Keratinocyte (primary cell): ENCODE results near the gene GINS2. TPM values are rescaled to one million over a fixed set of nuclear protein-coding genes. Genes with fewer than 3 reads are reported as not detected.

ENCODE experiments used
- DNase-seq: peaks from one replicate; pipeline ENCODE4 v3.0.0-alpha.2; 2011; ENCODE audit warnings: low read depth, missing footprints, low spot score
- FAIRE-seq: peaks from 2 replicates; lab custom pipeline; 2011; peaks lifted over from hg19 to GRCh38; lab: Jason Lieb, UNC
- H2AFZ ChIP-seq: 2 replicates; pipeline ENCODE4 v1.6.0; 2012; ENCODE audit warnings: low read length, control low read depth, inconsistent platforms; ENCODE audit not compliant: control insufficient read depth
- H3K27ac ChIP-seq: 2 replicates; pipeline ENCODE4 v1.5.1; 2011; ENCODE audit warnings: low read length; ENCODE audit not compliant: control insufficient read depth, insufficient read depth
- H3K27me3 ChIP-seq: 3 replicates; pipeline ENCODE4 v1.6.0; 2011; ENCODE audit warnings: low read length; ENCODE audit not compliant: control insufficient read depth, insufficient read depth; ENCODE audit errors: extremely low read depth
- H3K36me3 ChIP-seq, 2 experiments: 2 replicates in 1 of 2; 3 replicates in 1 of 2; pipeline ENCODE4 v1.5.1; 2011; ENCODE audit warnings: low read length in 2 of 2, mild to moderate bottlenecking in 1 of 2; ENCODE audit not compliant: control insufficient read depth in 2 of 2, insufficient read depth in 2 of 2; ENCODE audit errors: extremely low read depth in 1 of 2
- H3K4me1 ChIP-seq: 3 replicates; pipeline ENCODE4 v1.5.1; 2011; ENCODE audit warnings: low read length; ENCODE audit not compliant: control insufficient read depth, insufficient read depth; ENCODE audit errors: extremely low read depth
- H3K4me2 ChIP-seq: 3 replicates; pipeline ENCODE4 v1.6.0; 2011; ENCODE audit warnings: low read depth, low read length; ENCODE audit not compliant: control insufficient read depth, insufficient read depth; ENCODE audit errors: extremely low read depth
- H3K4me3 ChIP-seq, 3 experiments: fragments of 200-600 bp in 1 of 3; sonication (generic) in 1 of 3; 2 replicates in 2 of 3; 3 replicates in 1 of 3; pipeline ENCODE4 v1.5.1; 2011 to 2016; ENCODE audit warnings: low read length in 3 of 3, mild to moderate bottlenecking in 3 of 3, control low read depth in 2 of 3, inconsistent platforms in 1 of 3, low read depth in 1 of 3, mixed read lengths in 1 of 3, mixed run types in 1 of 3, moderate library complexity in 1 of 3; ENCODE audit not compliant: control insufficient read depth in 2 of 3, insufficient read depth in 2 of 3; ENCODE audit errors: extremely low read depth in 1 of 3
- H3K79me2 ChIP-seq: 2 replicates; pipeline ENCODE4 v1.6.0; 2012; ENCODE audit warnings: low read length; ENCODE audit not compliant: control insufficient read depth, insufficient read depth
- H3K9ac ChIP-seq: 3 replicates; pipeline ENCODE4 v1.6.0; 2011; ENCODE audit warnings: low read length; ENCODE audit not compliant: control insufficient read depth, insufficient read depth; ENCODE audit errors: extremely low read depth
- H3K9me1 ChIP-seq: 3 replicates; pipeline ENCODE4 v1.6.0; 2011; ENCODE audit warnings: low read length; ENCODE audit not compliant: control insufficient read depth, insufficient read depth; ENCODE audit errors: extremely low read depth
- H3K9me3 ChIP-seq: 2 replicates; pipeline ENCODE4 v1.5.1; 2012; ENCODE audit warnings: low read depth, low read length; ENCODE audit not compliant: control insufficient read depth
- H4K20me1 ChIP-seq: 3 replicates; pipeline ENCODE4 v1.6.0; 2011; ENCODE audit warnings: low read length; ENCODE audit not compliant: control insufficient read depth, insufficient read depth; ENCODE audit errors: extremely low read depth
- CTCF ChIP-seq, 3 experiments: IDR thresholded peaks in 1 of 3; conservative IDR thresholded peaks in 1 of 3; optimal IDR thresholded peaks in 1 of 3; 2 replicates in 2 of 3; 3 replicates in 1 of 3; pipeline versions ENCODE3 to v1.5.1; 2011; ENCODE audit warnings: low read length in 3 of 3, mild to moderate bottlenecking in 3 of 3, moderate library complexity in 2 of 3, control low read depth in 1 of 3, inconsistent platforms in 1 of 3; ENCODE audit not compliant: insufficient read depth in 2 of 3; ENCODE audit errors: extremely low read depth in 1 of 3
- EZH2 ChIP-seq: IDR thresholded peaks from one replicate; pipeline ENCODE4 v1.6.1; 2012; ENCODE audit warnings: inconsistent platforms, mild to moderate bottlenecking, low read length, moderate library complexity
- dilution Hi-C: fragments of 300-500 bp; cut with MboI; formaldehyde crosslinking; loops from one replicate; pipeline ENCODE4 v1.7.0; 2020; ENCODE audit warnings: low sequenced_read_pairs; ENCODE audit not compliant: extremely low pct_ligation_motif_present
- polyA plus RNA-seq, 5 experiments: library from polyadenylated mRNA; depleted of rRNA in 3 of 5; stranded (reverse) in 3 of 5; stranded (forward) in 1 of 5; unstranded in 1 of 5; fragments of >200 nt; gene quantifications; 1 replicate in 1 of 5; 2 replicates in 3 of 5; 3 replicates in 1 of 5; pipeline versions ENCODE4 v1.2.1 to v1.2.3, GENCODE V29; 2011 to 2012; ENCODE audit warnings: missing spikeins in 2 of 5, low read depth in 1 of 5, low replicate concordance in 1 of 5

GINS2 gene
- polyA plus RNA-seq, 1 donor (not counting 4 experiments of a cell fraction or from before 2014, with no cell fraction given), result 11.2 TPM

- Histone ChIP-seq H3K9me3 (no peaks in the 10 kb centered on the region), H3K36me3 (peaks cover 25 to 44% of the 10 kb centered on the region in 2 experiments), H3K27me3 (no peaks in the 10 kb centered on the region), H3K4me2 (no peak overlapping the region), H2AFZ (no peak overlapping the region), H3K79me2 (no peaks in the 10 kb centered on the region), H3K9ac (no peak overlapping the region), H3K27ac (no peak overlapping the region), H3K4me3 (no peak overlapping the region), H3K4me1 (no peaks in the 10 kb centered on the region), H4K20me1 (no peaks in the 10 kb centered on the region), H3K9me1 (no peaks in the 10 kb centered on the region)
- no peak for FAIRE-seq
- DNase-seq, result no peak
- dilution Hi-C loops, result no loop called here
- TF ChIP-seq EZH2 (no peak), CTCF (optimal IDR thresholded peaks at IDR 0.05 in 1 of 3, IDR thresholded peaks at IDR 0.05 in 1 of 3, conservative IDR thresholded peaks at IDR 0.05 in 1 of 3; ENCODE audit: extremely low read depth in 1 of 3, insufficient read depth in 2 of 3, low read length in 3 of 3) (no peak)
Measured at GRCh38 chr16:85665373-85665740, 23.4 kb downstream of the GINS2 start.

- H3K27ac ChIP-seq, result no peak overlapping the region
- FAIRE-seq (no peak), DNase-seq (no peak)
- H2AFZ ChIP-seq, result no peak overlapping the region
- H3K36me3 ChIP-seq, result peaks cover 25 to 44% of the 10 kb centered on the region in 2 experiments
- H3K9me3 ChIP-seq, result no peaks in the 10 kb centered on the region
- no peaks in the 10 kb centered on the region for H3K79me2 ChIP-seq
- H3K9ac ChIP-seq, result no peak overlapping the region
- dilution Hi-C loops, result no loop called here
- H4K20me1 ChIP-seq, result peaks cover 3% of the 10 kb centered on the region
- no peak overlapping the region for H3K4me3 ChIP-seq
- TF ChIP-seq EZH2, result no peak
- no peak for TF ChIP-seq CTCF (optimal IDR thresholded peaks at IDR 0.05 in 1 of 3, IDR thresholded peaks at IDR 0.05 in 1 of 3, conservative IDR thresholded peaks at IDR 0.05 in 1 of 3; ENCODE audit: extremely low read depth in 1 of 3, insufficient read depth in 2 of 3, low read length in 3 of 3)
- H3K4me1 ChIP-seq, result no peaks in the 10 kb centered on the region
- no peaks in the 10 kb centered on the region for H3K9me1 ChIP-seq
- no peaks in the 10 kb centered on the region for H3K27me3 ChIP-seq
- no peak overlapping the region for H3K4me2 ChIP-seq
Measured at GRCh38 chr16:85664580-85665372, 24.0 kb downstream of the GINS2 start.
